ENCODE results near the gene KIAA0319L.
"Not testable (repeated sequence)": the region's sequence is repeated elsewhere in the genome, so short reads cannot be mapped to it uniquely, and the experiment has no call there.

KIAA0319L gene

DNA sequence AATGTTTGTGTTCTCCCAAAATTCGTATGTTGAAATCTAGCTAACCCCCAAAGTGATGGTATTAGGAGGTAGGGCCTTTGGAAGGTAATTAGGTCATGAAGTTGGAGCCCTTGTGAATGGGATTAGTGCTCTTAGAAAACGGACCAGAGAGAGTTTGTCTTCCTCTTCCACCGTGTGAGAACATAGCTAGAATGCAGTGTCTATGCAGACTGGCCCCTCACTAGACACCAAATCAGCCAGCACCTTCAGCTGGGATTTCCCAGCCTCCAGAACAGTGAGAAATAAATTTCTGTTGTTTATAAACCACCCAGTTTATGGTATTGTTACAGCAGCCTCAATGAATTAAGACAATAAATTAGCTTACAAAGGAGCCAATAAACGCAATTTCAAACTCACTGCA is 58.0 kb downstream of the KIAA0319L start:
- DNase-seq (ENCODE audit: low read depth in 2 of 3, low spot score in 1 of 3) = no peak

GRCh38 chr1:35497571-35497970 is 59.6 kb downstream of the KIAA0319L start:
- no peak for DNase-seq (ENCODE audit: low read depth in 2 of 3, low spot score in 1 of 3)

GRCh38 chr1:35490250-35490649 is 67.0 kb downstream of the KIAA0319L start:
- no peak for DNase-seq (ENCODE audit: low read depth in 2 of 3, low spot score in 1 of 3)

DNA sequence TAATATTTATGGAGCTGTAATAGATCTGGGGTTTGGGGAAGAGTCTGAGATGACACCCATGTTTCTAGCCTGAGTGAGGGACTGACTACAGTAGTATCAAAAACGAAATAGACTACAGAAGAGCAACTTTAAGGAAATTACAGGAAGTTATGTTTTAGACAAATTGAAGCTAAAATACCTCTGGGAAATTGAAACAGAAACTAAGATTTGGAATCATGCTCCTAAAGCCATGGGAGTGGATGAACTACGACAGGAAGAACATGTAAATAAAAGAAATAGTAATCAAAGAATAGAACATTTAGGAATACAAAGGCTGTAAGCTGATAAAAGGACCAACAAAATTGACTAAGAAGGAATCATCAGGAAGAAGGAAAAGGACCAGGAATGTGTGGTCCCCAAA is 68.9 kb downstream of the KIAA0319L start:
- no peak for DNase-seq (ENCODE audit: low read depth in 2 of 3, low spot score in 1 of 3)

DNA sequence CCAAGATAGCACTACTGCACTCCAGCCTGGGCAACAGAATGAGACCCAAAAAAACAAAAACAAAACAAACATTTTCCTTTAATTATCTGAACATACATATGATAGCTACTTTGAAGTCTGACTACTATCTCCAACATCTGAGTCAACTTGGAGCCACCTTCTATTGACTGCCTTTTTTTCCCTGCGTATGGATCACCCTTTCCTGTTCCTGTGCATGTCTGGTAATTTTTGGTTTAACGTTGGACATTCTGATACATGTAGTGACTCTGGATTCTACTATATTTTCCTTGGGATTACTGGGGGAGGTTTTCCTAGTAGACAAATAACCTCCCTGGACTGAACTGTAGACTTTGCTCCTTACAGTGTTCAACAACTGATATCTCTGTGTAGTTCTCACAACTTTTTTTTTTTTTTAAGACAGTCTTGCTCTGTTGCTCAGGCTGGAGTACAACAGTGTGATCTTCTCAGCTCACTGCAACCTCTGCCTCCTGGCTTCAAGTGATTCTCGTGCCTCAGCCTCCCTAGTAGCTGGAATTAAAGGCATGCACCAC is 70.3 kb downstream of the KIAA0319L start:
- DNase-seq (ENCODE audit: low read depth in 2 of 3, low spot score in 1 of 3) = no peak

DNA sequence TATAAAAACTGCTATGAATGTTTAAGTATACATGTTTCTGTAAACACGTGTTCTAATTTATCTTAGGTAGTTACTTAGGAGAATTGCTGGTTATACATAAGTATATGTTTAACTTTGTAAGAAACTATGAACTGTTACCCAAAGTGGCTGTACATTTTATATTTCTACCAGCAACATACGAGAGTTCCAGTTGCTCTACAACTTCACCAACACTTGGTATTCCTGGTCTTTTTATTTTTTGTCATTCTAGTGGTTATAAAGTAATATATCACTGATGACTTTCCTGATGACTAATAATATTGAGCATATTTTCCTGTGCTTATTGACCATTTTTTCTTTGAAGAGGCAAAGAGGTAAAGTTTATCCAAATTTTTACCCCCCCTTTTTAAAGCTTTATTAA is 76.0 kb downstream of the KIAA0319L start:
- no peak for DNase-seq (ENCODE audit: low read depth in 2 of 3, low spot score in 1 of 3)

DNA sequence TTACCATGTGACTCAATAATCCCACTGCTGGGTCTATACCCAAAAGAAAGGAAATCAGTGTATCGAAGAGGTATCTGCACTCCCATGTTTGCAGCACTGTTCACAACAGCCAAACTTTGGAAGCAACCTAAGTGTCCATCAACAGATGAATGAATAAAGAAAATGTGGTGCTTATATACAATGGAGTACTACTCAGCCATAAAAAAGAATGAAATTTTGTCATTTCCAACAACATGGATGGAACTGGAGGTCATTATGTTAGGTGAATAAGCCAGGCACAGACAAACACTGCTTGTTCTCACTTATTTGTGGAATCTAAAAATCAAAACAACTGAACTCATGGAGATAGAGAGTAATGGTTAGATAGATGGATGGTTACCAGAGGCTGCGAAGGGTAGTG is 79.3 kb downstream of the KIAA0319L start:
- DNase-seq (ENCODE audit: low read depth in 2 of 3, low spot score in 1 of 3) = no peak

GRCh38 chr1:35475856-35476674 is 81.1 kb downstream of the KIAA0319L start:
- no peak for DNase-seq (ENCODE audit: low read depth in 2 of 3, low spot score in 1 of 3)

DNA sequence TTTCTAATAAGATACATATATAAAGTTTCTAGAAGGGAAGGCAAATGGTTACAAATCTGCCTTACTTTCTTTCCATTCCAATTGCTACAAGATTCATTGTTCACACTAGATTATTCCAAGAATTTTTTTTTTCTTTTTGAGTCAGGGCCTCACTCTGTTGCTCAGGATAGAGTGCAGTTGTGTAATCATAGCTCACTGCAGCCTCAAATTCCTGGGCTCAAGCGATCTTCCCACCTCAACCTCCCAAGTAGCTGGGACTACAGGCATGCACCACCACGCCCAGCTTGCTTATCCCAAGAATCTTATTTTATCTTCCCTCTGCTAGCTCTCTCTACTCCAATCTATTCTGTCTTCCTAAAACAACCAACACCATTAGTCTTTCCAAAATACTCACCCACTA is 81.8 kb downstream of the KIAA0319L start:
- DNase-seq (ENCODE audit: low read depth in 2 of 3, low spot score in 1 of 3) = no peak

- DNase-seq (ENCODE audit: low read depth in 2 of 3, low spot score in 1 of 3) = not testable (repeated sequence)
These were observed 84.0 kb downstream of the KIAA0319L start for GRCh38 chr1:35473216-35473615.

- no peak for DNase-seq (ENCODE audit: low read depth in 2 of 3, low spot score in 1 of 3)
These were observed 86.1 kb downstream of the KIAA0319L start for GRCh38 chr1:35470977-35471613.

DNA sequence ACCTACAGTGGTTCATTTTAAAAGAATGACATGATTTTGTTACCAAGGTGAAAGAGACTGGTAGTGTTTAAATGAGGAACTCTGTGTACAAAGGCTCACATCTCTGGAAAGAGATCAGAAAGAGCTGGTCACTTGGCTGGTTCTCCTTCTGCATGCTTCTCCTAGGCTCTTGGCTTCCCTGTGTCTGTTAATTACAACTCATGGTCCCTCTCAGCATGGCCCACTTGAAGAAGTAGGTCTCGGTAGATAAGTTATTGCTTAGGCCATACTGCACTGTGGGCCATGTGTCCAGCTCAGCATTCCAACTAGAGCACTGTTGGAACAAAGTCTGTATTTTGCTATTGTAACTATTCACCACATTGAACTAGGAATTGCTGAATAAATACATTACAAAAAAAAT is 91.1 kb downstream of the KIAA0319L start:
- no peak for DNase-seq (ENCODE audit: low read depth in 2 of 3, low spot score in 1 of 3)

- DNase-seq (ENCODE audit: low read depth in 2 of 3, low spot score in 1 of 3) = not testable (repeated sequence)
These were observed 93.5 kb downstream of the KIAA0319L start for GRCh38 chr1:35463749-35464148.

GRCh38 chr1:35463232-35463631 is 94.0 kb downstream of the KIAA0319L start:
- DNase-seq (ENCODE audit: low read depth in 2 of 3, low spot score in 1 of 3) = no peak

GRCh38 chr1:35461966-35462651 is 95.1 kb downstream of the KIAA0319L start:
- no peak for DNase-seq (ENCODE audit: low read depth in 2 of 3, low spot score in 1 of 3)

DNA sequence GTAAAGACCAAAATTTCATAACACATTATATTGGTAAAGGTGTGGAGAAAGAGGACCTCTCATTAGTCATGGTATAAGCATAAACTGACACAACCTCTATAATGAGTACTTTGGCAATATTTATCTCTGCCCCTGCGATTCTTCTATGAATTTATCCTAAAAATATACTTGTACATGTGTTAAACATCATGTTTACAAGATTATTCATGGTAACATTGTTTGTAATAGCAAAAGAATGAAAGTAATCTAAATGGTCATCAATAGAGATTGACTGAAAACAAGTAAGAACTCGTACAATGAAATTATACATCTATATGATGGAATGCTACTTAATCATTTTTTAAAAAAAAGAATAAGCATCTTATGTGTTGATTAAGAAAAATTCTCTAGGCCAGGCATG is 96.4 kb downstream of the KIAA0319L start:
- no peak for DNase-seq (ENCODE audit: low read depth in 2 of 3, low spot score in 1 of 3)

GRCh38 chr1:35454616-35455015 is 102.6 kb downstream of the KIAA0319L start:
- no peak for DNase-seq (ENCODE audit: low read depth in 2 of 3, low spot score in 1 of 3)

DNA sequence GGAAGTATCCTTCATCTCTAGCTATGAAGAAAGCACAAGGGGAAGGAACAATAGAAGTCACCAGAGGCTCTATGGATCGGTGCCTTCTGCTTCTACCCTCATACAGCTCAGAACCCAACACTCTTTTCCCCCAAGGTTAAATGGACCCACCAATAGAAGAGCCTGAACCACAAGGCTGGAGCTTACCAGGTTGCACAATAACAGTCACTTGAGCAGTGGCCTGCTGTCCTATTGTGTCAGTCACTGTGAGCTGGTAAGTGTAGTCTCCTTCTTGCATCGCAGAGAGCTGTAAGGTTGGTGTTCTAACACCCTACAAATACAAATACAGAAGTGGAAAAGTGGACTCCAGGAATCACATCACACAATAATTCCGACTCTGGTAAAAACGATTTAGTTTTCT is 103.0 kb downstream of the KIAA0319L start:
- DNase-seq (ENCODE audit: low read depth in 2 of 3, low spot score in 1 of 3) = no peak

- no peak for DNase-seq (ENCODE audit: low read depth in 2 of 3, low spot score in 1 of 3)
These were observed 104.2 kb downstream of the KIAA0319L start for GRCh38 chr1:35453031-35453430.

GRCh38 chr1:35452106-35452774 is 105.0 kb downstream of the KIAA0319L start:
- no peak for DNase-seq (ENCODE audit: low read depth in 2 of 3, low spot score in 1 of 3)

DNA sequence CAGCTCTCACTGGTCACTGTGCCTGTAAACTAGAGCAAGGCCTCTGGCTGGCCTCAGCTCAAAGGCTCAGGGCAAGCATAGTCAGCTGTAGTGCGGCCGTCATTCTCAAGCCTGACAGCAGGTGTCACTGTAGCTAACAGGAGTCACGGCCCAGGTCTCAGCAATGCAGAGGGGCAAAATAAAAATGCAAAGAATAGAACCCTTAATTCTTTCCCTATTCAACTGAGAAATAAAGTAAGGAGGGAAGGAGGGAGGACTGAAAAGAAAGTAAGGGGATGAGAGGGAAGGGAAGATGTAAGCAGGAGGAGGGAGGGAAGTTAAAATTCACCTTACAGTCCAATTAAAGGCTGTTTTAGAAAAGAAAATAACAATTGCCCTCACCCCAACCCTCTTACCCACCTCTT is 106.1 kb downstream of the KIAA0319L start:
- DNase-seq (ENCODE audit: low read depth in 2 of 3, low spot score in 1 of 3) = peak; percentile 52 to 81 (median 72)
